ENCODE data around the gene CAMK1D.

CAMK1D gene

GRCh38 chr10:12782537-12782936 is 433.2 kb downstream of the CAMK1D start:
- DNase-seq, result no peak

GRCh38 chr10:12783293-12783692 is 433.9 kb downstream of the CAMK1D start:
- DNase-seq, result no peak

DNA sequence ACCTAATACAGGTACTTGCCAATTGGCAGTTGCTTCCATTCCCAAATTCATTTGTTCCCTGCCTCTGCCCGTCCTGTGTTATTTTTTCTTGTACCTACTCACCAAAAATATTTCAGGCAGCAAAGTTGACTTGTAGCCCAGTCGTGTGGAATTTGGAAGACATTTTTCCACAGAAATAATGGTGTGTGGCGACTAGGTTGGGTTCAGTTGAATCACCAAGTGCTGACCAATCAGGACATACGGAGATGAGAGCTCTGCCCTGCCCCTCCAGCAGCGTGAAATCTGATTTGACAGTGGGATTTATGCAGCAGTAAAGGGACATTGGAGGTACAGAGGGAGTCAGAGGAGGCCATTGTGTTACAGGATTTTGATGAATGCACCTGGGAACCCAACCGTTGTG is 435.3 kb downstream of the CAMK1D start:
- no peak for DNase-seq

- no peak for DNase-seq
These were observed 436.1 kb downstream of the CAMK1D start for GRCh38 chr10:12785415-12785831.

GRCh38 chr10:12787297-12787696 is 437.9 kb downstream of the CAMK1D start:
- no peak for DNase-seq

GRCh38 chr10:12788277-12788676 is 438.9 kb downstream of the CAMK1D start:
- no peak for DNase-seq

GRCh38 chr10:12790270-12790669 is 440.9 kb downstream of the CAMK1D start:
- DNase-seq, result no peak

DNA sequence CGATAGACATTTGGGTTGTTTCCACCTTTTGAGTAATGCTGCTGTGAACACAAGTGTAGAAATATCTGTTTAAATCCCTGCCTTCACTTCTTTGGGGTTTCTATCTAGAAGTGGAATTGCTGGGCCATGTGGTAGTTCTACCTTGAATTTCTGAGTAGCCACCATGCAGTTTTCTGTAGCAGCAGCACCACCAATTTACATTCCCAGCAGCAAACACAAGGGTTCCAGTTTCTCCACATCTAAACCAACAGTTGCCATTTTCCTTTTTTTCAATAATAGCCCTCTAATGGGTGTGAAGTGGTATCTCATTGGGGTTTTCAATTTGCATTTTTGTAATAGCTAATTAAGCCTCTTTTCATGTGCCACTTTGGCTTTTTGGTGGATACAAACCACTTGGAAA is 442.4 kb downstream of the CAMK1D start:
- no peak for DNase-seq

- DNase-seq, result no peak
These were observed 443.7 kb downstream of the CAMK1D start for GRCh38 chr10:12792889-12793556.

GRCh38 chr10:12795315-12796110 is 446.2 kb downstream of the CAMK1D start:
- DNase-seq, result no peak

DNA sequence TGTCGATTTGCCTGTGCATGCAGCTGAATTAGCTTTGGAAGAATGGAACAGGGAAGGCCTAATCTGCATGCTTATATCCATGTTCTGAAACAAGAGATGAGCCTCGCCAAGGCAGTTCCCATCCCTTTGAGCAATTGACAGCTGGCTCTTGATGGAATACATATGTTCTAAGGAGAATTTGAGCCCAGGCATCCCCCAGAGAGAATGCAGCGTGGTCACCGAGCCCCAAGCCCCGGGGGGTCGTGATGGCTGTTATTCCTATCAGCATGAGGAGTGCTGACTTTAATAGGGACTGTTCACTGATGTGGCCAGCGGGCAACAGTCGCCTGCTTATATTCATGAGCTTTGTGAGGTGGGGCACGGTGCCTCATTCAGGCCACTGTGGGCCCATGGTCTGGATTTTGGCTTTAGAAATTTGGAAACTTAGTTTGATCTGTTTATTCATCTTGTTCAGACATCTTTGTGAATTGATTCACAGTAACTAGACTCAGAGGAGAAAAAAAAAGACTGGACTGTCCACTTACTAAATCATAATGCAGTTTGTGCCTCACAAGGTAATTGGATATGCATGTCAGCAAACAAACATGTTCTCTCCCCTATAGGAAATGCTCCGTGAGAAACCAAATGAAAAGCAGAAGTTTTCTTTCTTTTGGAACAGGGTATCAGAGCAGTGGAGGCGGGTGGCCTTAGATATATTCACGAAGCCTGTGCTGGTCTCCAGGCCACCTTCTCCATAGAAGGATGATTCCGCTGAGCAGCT is 447.2 kb downstream of the CAMK1D start:
- peak; percentile 49 for DNase-seq

DNA sequence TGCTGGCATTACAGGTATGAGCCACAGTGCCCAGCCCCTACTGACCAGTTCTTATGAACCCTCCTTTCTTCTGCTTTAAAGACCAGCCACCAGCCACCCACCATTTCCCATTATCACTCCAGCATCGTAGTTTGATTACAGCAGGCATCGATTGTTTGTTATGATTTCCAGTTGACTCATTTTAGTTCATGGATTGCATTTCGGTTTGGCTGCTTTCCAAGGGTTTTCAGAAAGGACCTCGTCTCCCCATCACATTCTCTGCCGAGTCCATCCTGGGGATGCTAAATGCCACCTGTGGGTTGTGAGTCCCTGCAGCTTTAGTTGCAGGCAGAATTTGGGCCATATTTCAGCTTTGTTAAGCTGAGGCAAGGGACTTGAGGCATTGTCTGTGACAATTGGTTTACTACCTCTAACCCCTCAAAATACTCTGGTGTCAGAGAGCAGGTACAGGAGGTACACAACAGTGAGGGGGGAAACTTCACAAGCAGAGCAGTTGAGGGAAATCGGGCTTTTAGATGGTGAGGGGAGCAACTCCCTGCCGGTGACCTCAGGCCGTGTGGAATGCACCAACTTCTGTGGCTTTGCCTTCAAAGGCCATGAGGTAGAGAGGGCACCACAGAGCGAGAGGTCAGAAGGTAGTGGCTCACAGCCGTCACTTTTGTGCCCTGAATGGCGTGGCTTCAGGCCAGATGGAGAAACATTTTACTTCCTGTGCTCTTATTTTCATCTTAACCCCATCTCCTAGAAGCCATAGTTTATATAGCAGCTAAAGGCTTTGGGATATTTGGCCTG is 448.3 kb downstream of the CAMK1D start:
- no peak for DNase-seq

GRCh38 chr10:12799144-12799543 is 449.8 kb downstream of the CAMK1D start:
- no peak for DNase-seq

DNA sequence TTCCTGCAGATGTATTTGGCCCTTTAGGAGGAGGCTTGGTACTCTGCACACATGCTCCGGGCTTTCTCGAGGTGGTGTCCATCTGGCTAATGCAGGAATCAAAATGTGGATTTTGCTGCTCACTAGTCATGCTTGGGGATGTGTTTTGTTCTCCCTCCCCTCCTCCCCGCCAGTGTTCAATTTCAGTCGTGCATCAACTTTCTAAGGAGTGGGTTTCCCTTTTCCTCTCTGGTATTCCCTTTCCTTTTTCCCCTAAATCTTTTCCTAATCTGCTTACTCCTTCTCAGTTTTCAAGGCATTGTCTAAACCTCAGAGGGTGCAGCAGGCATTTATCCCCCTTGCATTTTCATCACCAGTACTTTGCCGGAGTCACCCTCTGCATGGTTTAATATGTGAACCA is 450.4 kb downstream of the CAMK1D start:
- no peak for DNase-seq

GRCh38 chr10:12800302-12800701 is 451.0 kb downstream of the CAMK1D start:
- DNase-seq, result no peak

DNA sequence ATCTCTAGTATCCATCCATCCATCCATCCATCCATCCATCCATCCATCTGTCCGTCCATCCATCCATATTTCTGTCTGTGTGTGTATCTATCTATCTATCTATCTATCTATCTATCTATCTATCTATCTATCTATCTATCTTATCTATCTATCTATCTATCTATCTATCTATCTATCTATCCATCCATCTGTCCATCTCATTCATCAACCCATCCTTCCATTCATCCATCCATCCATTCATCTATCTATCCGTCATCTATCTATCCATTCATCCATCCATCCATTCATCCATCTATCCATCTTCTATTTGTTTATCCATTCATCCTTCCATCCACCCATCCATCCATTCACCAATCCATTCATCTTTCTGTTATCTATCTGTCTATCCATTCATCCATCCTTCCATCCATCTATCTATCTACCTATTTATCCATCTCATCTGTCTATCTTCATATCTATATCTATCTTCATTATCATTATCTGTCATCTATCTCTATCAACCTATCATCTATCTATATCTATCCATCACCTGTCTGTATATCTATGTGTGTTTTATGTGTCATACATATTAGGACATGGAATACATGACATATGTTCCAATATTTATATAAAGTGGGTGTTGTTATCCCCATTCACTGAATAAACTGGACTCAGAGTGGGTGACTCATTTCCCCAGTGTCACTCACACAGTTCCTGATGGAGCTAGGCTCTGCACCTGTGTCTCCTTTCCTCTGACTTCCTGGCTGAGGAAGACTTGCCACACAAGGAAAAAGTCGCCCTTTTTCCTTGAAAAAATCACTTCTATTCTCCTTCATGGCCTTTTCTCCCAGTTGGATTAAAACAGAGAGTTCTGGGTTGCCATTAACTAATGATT is 452.1 kb downstream of the CAMK1D start:
- DNase-seq, result no peak

DNA sequence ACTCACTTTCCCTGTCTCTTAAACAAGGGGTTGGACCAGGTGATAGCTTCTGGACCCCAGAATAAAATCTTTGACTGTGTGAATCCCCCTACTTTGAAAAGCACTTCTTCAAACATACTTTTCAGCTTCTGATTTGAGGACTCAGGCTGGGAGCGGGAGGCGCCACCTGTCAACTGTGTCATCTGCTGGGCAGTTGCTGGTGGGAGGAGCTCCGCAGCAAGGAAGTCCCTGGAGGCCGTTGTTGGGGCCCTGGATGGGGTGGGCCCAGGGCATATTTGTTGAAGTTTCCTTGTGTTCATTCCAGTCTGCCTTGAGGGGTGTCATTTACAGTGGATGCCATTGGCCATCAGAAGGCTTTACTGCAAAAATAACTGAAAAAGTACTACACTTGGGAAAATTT is 454.4 kb downstream of the CAMK1D start:
- DNase-seq, result no peak

DNA sequence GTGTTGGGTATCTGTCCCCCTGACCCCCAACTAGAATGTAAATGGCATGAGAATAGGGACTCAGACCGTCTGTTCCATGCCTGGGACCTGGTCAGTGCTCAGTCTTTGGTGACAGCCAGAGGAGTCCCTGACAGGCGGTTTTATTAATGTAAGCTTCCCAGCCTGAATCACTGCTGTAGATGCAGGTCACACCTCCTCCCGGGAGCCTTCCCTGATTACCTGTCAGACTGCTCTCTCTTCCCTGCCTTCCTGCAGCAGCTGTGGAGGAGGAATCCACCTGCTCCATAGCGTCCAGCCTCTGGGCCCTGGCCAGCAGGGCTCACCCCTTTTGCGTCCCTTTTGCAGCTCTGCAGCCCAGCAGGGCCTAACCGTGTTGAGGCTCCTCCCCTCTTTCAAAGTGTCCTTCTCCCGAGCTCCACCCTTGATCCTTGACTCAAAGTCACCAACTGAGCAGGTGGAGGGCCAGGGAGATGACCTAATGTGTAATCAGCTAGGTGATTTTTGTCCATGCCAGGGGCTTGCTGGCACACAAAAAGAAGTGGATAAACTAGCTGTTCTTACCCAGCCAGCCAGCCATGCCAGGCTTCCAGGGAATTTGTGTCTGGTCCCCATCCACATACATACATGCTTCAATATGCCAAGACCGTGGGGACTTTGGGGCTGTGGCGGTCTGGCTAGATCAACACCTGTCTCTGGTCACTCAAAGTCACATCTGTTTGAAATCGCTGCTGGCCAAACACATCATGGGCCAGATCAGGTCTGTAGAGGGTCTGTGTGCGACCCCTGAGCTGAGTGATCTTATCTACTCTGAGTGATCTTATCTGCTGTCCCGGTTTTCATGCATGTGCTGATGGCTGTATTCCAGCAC is 457.1 kb downstream of the CAMK1D start:
- no peak for DNase-seq

GRCh38 chr10:12807096-12807755 is 457.9 kb downstream of the CAMK1D start:
- no peak for DNase-seq

DNA sequence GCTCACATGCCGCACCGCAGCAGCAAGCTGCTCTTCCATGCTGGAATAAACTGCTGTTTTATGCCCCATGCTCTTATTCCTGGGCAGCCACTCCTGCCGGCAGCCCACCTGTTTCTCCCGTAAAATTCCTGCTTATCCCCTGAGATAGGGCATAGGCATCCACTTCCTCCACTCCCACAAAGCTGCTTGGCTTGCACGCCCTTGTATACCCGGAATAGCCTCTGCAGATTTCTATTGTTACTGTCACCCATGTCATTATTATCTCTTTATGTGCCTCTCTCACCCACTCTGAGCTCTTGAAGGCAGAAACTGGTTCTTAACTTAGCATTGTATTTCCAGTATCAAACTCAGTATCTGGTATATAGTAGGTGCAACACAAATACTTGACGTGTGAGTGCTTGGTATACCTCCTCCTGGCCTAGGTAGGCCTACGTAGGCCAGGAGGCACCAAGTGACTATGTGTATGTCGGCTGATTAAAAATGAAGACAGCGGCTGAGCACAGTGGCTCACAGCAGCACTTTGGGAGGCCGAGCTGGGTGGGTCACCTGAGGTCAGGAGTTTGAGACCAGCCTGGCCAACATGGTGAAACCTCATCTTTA is 458.8 kb downstream of the CAMK1D start:
- DNase-seq, result no peak

Data from NCI-H2171 (cell line).